GM18505 (cell line): ENCODE results near the gene PLD6.
"Not testable (repeated sequence)": the region's sequence is repeated elsewhere in the genome, so short reads cannot be mapped to it uniquely, and the experiment has no call there.

Experiments
- ATAC-seq: cut with Tn5 transposase; IDR thresholded peaks from one replicate; pipeline ENCODE4 v1.9.1; 2021; ENCODE audit not compliant: unreplicated experiment
- POLR2A ChIP-seq: IDR thresholded peaks from 4 replicates; pipeline ENCODE4 v1.6.1; 2011; ENCODE audit warnings: borderline replicate concordance; ENCODE audit not compliant: insufficient read depth, insufficient read length; ENCODE audit errors: extremely low read depth

PLD6 gene

DNA sequence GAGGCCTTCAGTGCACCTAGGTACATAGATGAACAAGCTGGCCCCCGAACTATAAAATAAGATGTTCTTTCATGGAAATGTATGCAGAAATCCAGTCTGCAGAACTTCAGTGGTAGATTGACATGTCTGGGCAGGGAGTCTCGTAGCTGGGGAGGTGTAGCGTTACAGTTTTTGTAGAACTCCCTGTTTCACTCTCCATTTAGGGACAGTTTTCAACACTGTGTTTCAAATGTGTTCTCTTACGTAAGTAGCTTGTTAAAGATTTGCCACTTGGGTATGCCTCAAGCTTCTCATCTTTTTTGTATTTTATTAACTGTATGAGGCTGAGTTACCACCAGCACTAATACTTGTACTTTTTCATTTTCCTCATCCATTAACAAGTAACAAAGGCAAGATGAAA, 46.6 kb downstream of the PLD6 start:
- no peak for ATAC-seq
- TF ChIP-seq POLR2A = no peak

DNA sequence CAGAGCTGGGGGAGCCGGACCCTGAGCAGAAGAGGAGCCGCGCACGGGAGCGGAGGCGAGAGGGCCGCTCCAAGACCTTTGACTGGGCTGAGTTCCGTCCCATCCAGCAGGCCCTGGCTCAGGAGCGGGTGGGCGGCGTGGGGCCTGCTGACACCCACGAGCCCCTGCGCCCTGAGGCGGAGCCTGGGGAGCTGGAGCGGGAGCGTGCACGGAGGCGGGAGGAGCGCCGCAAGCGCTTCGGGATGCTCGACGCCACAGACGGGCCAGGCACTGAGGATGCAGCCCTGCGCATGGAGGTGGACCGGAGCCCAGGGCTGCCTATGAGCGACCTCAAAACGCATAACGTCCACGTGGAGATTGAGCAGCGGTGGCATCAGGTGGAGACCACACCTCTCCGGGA, 47.6 kb downstream of the PLD6 start:
- not testable (repeated sequence) for ATAC-seq

DNA sequence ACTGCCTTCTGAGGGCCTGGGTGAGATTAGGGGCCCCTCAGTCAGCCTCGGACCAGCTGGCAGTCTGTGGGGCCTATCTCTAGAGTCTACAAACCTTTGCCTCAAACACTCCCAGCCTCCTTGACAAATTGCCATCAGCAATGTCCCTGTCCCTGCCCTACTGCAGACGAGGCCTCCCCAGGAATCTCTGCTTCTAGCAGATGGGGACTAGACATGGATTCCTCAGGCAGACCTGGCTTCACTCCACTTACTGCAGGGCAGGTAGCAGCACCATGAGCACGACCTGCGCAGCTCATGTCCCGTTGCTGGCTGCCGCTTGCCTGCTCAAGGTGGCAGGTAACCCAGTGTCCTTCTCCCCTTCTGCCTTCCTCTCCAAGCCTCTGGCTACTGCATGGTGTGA, 49.1 kb downstream of the PLD6 start:
- ATAC-seq = no peak
- TF ChIP-seq POLR2A = no peak

DNA sequence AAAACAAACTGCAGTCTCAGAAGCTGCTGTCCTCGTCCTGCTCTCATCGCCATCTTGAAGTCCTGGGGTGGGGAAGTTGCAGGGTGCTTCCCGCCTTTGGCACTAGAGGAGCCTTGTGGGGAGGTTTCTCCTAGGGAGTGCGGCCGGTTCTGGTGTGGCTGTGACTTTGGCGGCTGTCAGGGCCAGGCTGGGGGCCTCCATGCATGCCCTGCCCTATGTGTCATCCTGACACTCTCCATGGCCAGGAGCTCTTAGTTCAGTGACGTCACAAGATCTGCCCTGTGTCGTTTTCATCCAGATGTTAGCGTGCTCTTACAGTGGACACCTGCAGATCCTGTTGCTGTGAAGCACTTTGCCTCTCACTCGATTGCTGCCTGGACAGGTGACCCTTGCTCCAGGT, 49.6 kb downstream of the PLD6 start:
- TF ChIP-seq POLR2A = no peak
- ATAC-seq = no peak

DNA sequence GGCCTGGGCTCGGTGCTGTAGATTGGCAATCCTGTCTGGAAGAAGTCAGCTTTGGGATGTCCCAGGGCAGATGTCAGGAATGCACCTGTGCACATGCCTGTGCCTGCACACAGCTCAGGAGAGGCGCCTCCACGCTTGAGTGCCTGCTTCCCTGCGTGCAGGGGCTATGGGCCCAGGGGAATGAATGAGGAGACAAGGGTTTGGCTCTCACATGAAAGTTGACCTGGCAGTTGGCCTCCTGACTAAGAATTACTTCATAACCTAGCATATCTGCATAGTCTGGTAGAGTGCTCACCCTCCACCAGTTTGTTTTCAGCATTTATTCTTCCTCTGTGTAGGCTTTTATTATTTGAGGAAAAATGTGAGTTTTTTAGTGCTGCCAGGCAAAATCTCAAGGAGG, 50.0 kb downstream of the PLD6 start:
- TF ChIP-seq POLR2A = no peak
- ATAC-seq = no peak

DNA sequence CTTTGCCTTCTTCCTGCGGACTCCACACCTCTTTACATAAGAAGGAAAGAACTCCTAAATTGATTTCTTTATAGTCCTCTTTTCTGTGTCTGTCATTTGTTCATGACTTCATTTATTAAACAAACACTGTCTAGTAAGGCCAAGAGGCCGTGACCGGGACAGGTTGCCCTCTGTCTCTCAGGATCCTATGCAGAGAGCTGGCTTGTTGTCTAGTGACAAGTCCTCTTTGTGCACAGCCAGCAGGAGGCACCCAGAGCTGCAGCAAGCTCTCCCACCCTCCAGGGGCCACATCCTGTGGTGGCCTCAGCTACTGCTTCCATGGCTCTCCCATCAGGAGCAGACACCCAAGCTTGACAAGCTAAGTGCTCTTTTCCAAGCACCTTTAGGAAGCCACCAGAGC, 50.6 kb downstream of the PLD6 start:
- TF ChIP-seq POLR2A = no peak

DNA sequence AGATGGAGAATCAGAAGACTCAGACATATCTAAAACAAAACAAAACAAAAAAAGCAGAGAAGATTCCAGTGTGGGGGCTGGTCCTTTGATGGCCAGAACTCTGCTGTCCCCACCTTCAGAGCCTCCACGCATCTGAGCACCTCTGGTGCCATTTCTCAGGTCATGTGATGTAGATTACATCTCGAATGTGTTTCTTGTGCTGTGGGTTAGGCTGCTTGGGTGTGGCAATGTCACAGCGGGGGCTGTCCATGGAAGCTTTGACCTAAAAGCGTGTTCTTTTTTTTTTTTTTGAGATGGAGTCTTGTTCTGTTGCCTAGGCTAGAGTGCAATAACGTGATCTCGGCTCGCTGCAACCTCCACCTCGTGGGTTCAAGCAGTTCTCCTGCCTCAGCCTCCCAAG, 51.2 kb downstream of the PLD6 start:
- no peak for ATAC-seq
- no peak for TF ChIP-seq POLR2A

More for the DNA sequence above, 50.6 kb downstream of the PLD6 start:
- ATAC-seq = no peak

DNA sequence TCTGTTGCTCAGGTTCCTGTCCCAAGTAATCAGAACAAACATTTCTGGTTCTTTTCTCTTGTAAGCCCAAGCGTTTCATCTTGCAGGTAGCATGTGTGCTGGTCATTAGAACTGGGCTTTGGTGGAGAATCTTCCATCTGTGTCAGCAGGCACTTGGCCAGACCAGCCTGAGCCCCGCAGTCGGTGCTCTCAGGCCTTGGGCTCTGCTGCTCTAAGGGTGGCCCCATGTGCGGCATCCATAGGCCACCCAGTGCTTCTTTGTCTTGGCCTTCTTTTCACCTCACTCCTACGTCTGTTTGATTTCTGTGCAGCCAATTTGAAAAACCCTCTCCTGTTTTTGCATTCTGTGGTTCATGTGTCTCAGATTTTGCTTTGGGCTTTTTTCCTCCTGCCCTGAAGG, 51.6 kb downstream of the PLD6 start:
- ATAC-seq = no peak
- no peak for TF ChIP-seq POLR2A

DNA sequence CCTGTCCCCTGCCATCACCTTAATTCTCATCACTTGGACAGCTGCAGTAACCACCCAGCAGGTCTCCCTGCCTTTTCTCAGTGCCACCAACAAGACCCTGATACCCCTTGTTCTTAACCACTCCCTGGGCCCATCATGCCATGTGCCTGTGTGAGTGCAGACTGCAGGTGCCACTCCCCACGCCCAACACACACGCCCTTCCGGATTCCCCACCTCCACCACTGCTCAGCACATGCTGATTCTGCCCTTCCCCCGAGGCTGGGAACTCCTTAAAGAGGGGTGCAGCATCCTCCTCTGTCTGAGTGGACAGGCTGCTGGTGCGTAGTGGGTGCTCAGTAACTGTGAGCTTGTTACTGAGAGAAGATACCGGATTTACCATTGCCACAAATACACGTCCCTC, 52.4 kb downstream of the PLD6 start:
- ATAC-seq = no peak
- no peak for TF ChIP-seq POLR2A

DNA sequence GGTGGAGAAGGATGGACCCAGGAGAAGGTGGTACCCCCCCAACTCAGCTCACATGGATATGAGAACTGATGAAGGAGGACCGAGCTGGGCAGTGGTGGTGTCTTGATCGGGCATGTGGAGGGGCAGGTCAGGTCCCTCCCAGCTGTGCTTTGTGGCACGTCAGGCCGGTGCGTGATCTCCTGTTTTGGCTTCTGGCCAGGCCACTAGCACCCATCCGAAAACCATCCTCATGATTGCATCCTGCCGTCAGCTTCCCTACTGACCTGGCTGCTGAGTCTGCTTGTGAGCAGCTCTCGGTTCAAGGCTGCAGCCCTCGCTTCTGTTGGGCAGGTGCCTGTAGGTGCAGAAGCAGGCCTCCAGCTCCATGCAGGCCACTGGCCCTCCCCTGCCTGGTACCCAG, 53.1 kb downstream of the PLD6 start:
- TF ChIP-seq POLR2A = no peak
- no peak for ATAC-seq

DNA sequence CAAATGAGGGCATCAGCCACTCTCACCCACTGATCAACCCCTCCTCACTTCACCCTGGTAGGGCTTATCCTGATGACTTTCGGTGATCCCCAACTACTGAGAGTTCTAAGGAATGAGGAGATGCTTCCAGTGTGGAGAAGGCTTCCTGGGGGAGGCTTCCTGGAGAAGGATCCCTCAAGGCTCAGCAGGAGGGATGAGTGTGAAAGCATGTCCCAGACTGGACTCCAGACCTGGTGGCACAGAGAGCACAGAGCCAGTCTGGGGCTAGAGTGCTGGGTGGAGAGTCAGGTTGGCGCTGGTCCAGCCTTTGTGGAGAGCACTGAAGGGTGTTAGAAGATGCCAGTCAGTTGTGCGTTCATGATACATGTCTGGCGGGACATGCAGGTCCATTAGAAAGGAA, 53.7 kb downstream of the PLD6 start:
- no peak for ATAC-seq
- no peak for TF ChIP-seq POLR2A

DNA sequence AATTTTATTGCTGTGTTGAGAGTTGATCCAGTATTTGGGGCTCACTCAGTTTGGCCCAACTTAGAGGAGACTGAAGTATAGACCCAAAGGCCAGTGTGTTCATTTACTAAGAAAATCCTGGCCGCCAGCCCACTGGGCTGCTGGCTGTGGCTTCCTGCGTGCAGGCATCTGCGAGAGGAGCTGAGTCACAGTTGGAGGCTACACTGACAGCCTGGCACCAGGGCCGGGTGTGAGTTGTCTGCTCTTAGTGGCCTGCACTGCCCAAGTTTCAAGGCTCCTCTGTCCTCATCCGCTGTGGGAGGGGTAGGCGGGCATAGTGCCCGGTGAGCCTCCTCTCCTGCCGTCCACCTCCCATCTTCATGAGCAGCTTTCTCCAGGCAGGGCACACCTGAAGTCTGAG, 54.2 kb downstream of the PLD6 start:
- TF ChIP-seq POLR2A = no peak
- ATAC-seq = no peak

DNA sequence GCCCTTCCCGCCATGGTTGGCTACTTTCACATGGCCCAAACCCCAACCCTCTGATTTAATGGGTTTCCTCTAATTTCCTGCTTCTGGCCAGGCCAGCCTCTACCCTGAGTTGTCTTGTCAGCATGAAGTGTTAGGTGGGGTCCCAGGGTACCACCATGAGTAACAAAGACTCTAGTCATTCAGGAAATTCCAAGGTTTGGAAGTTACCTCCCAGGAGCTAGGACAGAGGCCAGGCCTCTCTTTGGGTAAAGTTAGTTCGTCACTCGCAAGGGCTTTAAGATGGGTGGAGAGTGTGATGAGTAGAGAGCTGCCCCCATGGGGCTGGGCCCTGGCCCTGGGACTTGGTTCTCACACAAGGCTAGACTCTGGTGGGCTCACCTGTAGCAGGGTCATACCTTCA, 54.6 kb downstream of the PLD6 start:
- no peak for TF ChIP-seq POLR2A
- ATAC-seq = no peak

DNA sequence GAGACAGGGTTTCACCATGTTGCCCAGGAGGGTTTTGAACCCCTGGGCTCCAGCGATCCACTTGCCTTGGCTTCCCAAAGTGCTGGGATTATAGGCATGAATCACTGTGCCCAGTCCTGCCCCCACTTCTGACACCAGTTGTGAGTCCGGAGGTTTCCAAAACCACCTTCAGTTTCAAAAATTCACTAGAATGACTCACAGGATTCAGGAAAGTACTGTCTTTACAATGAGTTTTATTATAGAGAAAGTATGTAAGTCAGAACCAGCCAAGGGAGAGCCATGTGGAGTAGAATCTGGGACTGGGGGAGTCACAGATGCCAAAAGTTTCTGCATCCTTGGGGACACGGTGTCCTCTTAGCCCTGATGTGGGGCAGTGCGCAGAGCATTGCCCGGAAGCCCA, 55.1 kb downstream of the PLD6 start:
- TF ChIP-seq POLR2A = no peak
- ATAC-seq = no peak
